Testis (tissue), 2 donors: ENCODE data around the gene CD59.

Source experiments
- CTCF ChIP-seq, 3 experiments: fragments of 450-650 bp in 2 of 3; fragments of 200-600 bp in 1 of 3; sonication (generic) in 1 of 3; IDR thresholded peaks; one replicate each; pipeline ENCODE4 v1.5.1; 2016 to 2019; ENCODE audit warnings: antibody characterized with exemption in 3 of 3, mild to moderate bottlenecking in 2 of 3, moderate library complexity in 1 of 3
- POLR2A ChIP-seq: fragments of 450-650 bp; IDR thresholded peaks from one replicate; pipeline ENCODE4 v1.6.1; 2017; ENCODE audit warnings: antibody characterized with exemption, mild to moderate bottlenecking, moderate library complexity

- no peak for TF ChIP-seq CTCF (IDR thresholded peaks at IDR 0.05)
- TF ChIP-seq POLR2A = no peak
Measured at GRCh38 chr11:33737362-33737821, 1.2 kb upstream of the CD59 start.
